ENCODE measurements around the gene INTS2.
"Not testable (repeated sequence)": the region's sequence is repeated elsewhere in the genome, so short reads cannot be mapped to it uniquely, and the experiment has no call there.

The INTS2 gene

DNA sequence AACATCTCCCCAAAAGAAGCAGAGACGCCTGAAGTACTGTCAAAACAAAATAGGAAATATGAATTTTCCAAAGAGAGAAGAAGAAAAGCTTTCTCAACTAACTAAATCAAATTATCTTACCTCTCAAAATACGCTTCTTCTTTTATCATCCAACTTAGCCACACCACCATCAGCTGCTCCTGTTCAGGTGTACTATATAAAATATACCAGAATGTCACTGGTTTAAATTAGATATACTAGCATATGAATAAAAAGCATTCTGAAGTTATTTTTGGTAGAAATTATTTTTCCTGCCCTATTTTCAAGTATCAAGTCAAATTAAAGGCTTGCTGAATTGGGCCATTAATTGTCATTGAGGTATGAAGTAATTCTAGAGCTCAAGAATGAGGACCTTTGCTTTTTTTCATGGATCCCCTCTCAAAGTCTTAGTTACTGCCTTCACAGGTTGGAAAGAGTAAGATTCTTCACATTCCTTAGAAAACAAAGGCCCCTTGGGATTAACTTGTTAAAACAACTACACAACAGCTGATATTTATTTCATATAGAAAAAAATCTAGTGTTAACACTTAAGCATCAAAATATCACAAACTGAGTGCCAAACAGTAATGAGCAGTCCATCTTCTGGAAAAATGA lies 30.1 kb downstream of the INTS2 start:
- ChIA-PET POLR2A (no interaction called here), CTCF (interaction anchor here (0.9 kb wide), 1 partner anchor 44 kb away, joined by 3 read pairs; no protein-coding TSS in a partner anchor)
- no peak for DNase-seq (ENCODE audit: extremely low spot score)

DNA sequence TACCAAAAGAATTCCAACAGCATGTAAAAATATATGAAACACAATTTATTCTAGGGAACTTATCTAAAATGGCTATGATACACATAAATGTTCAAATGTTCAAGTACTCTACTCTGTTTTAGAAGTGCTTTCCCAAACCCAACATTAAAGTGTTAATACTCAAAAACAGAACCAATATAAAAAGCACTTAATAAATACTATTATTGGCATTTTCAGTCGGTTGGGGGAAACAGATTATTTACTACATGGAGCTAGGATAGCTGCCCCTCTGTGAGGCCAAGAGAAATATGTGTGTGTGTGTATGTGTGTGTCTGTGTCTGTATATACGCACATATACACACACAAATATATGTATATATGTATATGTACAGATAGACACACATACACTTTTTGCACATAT lies 32.4 kb downstream of the INTS2 start:
- ChIA-PET CTCF (no interaction called here), POLR2A (no interaction called here)
- no peak for DNase-seq (ENCODE audit: extremely low spot score)
- TF ChIP-seq, protein P1, sequence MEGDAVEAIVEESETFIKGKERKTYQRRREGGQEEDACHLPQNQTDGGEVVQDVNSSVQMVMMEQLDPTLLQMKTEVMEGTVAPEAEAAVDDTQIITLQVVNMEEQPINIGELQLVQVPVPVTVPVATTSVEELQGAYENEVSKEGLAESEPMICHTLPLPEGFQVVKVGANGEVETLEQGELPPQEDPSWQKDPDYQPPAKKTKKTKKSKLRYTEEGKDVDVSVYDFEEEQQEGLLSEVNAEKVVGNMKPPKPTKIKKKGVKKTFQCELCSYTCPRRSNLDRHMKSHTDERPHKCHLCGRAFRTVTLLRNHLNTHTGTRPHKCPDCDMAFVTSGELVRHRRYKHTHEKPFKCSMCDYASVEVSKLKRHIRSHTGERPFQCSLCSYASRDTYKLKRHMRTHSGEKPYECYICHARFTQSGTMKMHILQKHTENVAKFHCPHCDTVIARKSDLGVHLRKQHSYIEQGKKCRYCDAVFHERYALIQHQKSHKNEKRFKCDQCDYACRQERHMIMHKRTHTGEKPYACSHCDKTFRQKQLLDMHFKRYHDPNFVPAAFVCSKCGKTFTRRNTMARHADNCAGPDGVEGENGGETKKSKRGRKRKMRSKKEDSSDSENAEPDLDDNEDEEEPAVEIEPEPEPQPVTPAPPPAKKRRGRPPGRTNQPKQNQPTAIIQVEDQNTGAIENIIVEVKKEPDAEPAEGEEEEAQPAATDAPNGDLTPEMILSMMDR (IDR thresholded peaks at IDR 0.05; ENCODE audit: control extremely low read depth, extremely low read depth, low read depth, missing control alignments): no peak

More for the DNA sequence above, 30.1 kb downstream of the INTS2 start:
- TF ChIP-seq, protein P1 (IDR thresholded peaks at IDR 0.05; ENCODE audit: control extremely low read depth, extremely low read depth, low read depth, missing control alignments): no peak

DNA sequence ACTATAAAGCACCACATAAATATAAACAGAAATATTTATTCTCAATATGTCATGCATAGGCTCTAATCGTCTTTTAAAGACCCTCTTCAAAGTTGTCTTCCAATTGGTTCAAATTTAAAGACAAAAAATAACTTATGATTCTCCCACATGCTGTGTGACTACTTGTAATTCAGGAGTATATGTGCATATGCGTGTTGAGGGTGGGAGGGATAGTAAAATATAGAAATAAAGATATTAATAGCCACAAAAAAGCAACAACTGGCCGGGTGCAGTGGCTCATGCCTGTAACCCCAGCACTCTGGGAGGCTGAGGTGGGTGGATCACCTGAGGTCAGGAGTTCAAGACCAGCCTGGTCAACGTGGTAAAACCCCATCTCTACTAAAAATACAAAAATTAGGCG lies 33.5 kb downstream of the INTS2 start:
- DNase-seq (ENCODE audit: extremely low spot score); CTCF ChIA-PET; POLR2A ChIA-PET: not testable (repeated sequence)

DNA sequence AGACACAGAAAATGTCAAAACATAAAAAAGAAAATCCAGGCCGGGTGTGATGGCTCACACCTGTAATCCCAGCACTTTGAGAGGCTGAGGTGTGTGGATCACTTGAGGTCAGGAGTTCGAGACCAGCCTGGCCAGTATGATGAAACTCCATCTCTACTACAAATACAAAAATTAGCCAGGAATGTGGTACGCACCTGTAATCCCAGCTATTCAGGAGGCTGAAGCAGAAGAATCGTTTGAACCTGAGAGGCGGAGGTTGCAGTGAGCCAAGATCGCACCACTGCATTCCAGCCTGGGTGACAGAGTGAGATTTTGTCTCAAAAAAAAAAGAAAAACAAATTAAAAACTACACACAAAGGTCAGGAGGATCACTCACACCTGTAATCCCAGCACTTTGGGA lies 40.0 kb downstream of the INTS2 start:
- POLR2A ChIA-PET: interaction anchor here (0.6 kb wide), 1 partner anchor 1915 kb away, joined by 3 read pairs; no protein-coding TSS in a partner anchor
- DNase-seq (ENCODE audit: extremely low spot score); CTCF ChIA-PET: not testable (repeated sequence)

DNA sequence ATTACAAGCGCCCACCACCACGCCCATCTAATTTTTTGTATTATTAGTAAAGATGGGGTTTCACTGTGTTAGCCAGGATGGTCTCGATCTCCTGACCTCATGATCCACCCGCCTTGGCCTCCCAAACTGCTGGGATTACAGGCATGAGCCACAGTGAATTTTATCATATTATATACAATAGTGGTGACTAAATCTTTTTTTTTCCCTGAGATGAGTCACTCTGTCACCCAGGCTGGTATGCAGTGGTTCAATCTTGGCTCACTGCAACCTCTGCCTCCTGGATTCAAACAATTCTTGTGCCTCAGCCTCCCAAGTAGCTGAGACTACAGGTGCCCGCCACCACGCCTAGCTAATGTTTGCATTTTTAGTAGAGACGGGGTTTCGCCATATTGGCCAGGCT lies 41.9 kb downstream of the INTS2 start:
- DNase-seq (ENCODE audit: extremely low spot score); CTCF ChIA-PET; POLR2A ChIA-PET: not testable (repeated sequence)

DNA sequence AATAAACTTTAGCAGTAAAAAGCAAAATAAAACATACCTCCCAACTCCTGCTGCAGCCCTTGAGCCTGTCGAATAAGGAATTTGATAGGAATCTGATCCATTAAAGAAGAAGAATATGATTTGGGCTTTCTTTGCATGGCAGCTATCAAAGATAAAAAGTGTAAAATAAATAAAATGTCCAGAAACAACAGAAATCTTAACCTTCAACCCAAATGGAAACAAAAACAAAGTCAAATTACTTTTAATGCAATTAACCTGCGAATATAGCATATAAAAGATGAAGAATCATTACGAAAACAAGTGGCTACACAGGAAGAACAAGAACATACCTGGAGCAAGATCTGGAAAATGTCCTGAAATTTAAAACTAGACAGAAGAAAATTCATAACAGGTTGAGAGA lies 42.9 kb downstream of the INTS2 start:
- TF ChIP-seq, protein P1 (IDR thresholded peaks at IDR 0.05; ENCODE audit: control extremely low read depth, extremely low read depth, low read depth, missing control alignments): no peak
- DNase-seq (ENCODE audit: extremely low spot score): no peak
- ChIA-PET POLR2A (no interaction called here), CTCF (no interaction called here)

DNA sequence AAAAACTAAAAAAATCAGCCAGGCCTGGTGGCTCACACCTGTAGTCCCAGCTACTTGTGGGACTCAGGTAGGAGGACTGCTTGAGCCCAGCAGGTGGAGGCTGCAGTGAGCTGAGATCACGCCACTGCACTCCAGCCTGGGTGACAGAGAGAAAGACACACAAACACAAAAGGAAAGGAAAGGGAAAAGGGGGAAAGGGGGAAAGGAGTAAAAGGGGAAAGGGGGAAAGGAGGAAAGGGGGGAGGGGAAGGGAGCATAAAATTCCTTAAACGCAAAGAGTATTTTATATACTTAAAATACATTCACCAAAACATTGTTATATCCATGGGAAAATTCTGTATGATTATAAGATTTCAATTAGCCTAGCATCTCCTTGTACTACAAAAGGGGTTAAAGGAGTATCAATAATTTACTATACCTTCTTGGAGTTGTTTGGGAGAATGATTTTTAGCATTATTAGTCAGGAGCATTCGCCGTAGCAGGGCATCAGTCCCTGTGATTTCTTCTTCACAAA lies 47.1 kb downstream of the INTS2 start:
- ChIA-PET CTCF (interaction anchor here (1.4 kb wide), 1 partner anchor 30 kb away, joined by 3 read pairs; no protein-coding TSS in a partner anchor), POLR2A (no interaction called here)
- TF ChIP-seq, protein P1 (IDR thresholded peaks at IDR 0.05; ENCODE audit: control extremely low read depth, extremely low read depth, low read depth, missing control alignments): no peak
- no peak for DNase-seq (ENCODE audit: extremely low spot score)

DNA sequence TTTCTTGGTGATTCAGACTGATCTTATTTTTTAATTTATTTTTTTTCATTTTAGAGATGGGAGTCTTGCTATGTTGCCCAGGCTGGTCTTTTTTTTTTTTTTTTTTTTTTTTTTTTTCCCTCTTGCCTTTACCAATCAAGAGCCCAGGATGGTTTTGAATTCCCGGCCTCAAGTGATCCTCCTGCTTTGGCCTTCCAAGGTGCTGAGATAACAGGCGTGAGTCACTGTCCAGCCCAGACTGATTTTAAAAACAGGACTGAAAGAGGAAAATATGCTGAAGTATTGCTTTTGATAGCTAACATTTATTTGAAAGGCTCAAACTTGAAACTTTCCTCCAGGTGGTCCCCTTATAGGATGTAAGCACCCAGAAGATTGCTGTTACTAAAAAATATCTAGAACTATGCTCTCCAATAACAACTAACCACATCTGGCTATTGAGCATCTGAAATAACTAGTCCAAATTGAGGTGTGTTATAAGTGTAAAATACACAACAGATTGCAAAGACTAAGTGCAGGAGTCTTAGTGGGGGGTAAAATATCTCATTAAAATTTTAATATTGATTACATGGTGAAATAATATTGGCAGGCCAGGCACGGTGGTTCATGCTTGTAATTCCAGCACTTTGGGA lies 48.7 kb downstream of the INTS2 start:
- POLR2A ChIA-PET: no interaction called here
- TF ChIP-seq, protein P1 (IDR thresholded peaks at IDR 0.05; ENCODE audit: control extremely low read depth, extremely low read depth, low read depth, missing control alignments): no peak
- no peak for DNase-seq (ENCODE audit: extremely low spot score)
- CTCF ChIA-PET: interaction anchor here (1.1 kb wide), 1 partner anchor 10 kb away, joined by 3 read pairs; no protein-coding TSS in a partner anchor

Measured in GM10248 (cell line).